Measurements from ENCODE around the gene LMBR1. TPM values are rescaled to one million over a fixed set of nuclear protein-coding genes. Genes with fewer than 3 reads are reported as not detected.

The LMBR1 gene
- total and polyA plus RNA-seq, 4 donors: 11.2 to 35.7 (median 17.9) TPM

GRCh38 chr7:156628562-156628961 lies 264.4 kb downstream of the LMBR1 start:
- DNase-seq (ENCODE audit: low spot score): no peak
- TF ChIP-seq ZBTB33 (IDR thresholded peaks at IDR 0.05): no peak
- TF ChIP-seq YY1 (IDR thresholded peaks at IDR 0.05): no peak
- no peak for TF ChIP-seq HNF4G (IDR thresholded peaks at IDR 0.05)
- no peak for TF ChIP-seq FOXA1 (IDR thresholded peaks at IDR 0.05)
- no peak for TF ChIP-seq SP1 (IDR thresholded peaks at IDR 0.05)
- no peak for TF ChIP-seq RXRA (IDR thresholded peaks at IDR 0.05)
- no peak for TF ChIP-seq EGR1 (IDR thresholded peaks at IDR 0.05; ENCODE audit: low read depth in 2 of 2)
- no peak for TF ChIP-seq TAF1 (conservative IDR thresholded peaks at IDR 0.05)
- no peak for TF ChIP-seq REST (IDR thresholded peaks at IDR 0.05)
- no peak for TF ChIP-seq HNF4A (conservative IDR thresholded peaks at IDR 0.05)
- TF ChIP-seq GABPA (IDR thresholded peaks at IDR 0.05 in 1 of 2, conservative IDR thresholded peaks at IDR 0.05 in 1 of 2): no peak
- TF ChIP-seq RAD21 (IDR thresholded peaks at IDR 0.05): no peak
- Histone ChIP-seq H3K9ac (ENCODE audit: low read depth in 1 of 2, low read length in 2 of 2) (no peak overlapping the region), H3K4me1 (ENCODE audit: control insufficient read depth in 4 of 4, insufficient read depth in 4 of 4, low read length in 3 of 4) (peaks cover 3 to 10% (median 4%) of the 10 kb centered on the region in 4 donors), H3K36me3 (ENCODE audit: control insufficient read depth in 4 of 4, insufficient read depth in 3 of 4, low read depth in 1 of 4, low read length in 3 of 4) (no peaks in the 10 kb centered on the region), H3K4me3 (ENCODE audit: low read depth in 1 of 3, low read length in 3 of 3) (no peak overlapping the region), H3K27me3 (ENCODE audit: control insufficient read depth in 4 of 4, insufficient read depth in 4 of 4, low read length in 3 of 4) (no peaks in the 10 kb centered on the region), H3K27ac (ENCODE audit: low read depth in 1 of 2, low read length in 2 of 2) (no peak overlapping the region), H3K9me3 (ENCODE audit: control insufficient read depth in 4 of 4, low read length in 3 of 4) (peaks cover 0 to 3% (median 0%) of the 10 kb centered on the region in 4 donors)

Small RNA genes lying within 50 kb of the gene (small RNA-seq; reads per million reads assigned to genes)
- not detected for gene RNU4-31P

Other genes with a start within 250 kb of the LMBR1 start
- gene NOM1, start 56.5 kb upstream of the LMBR1 start, total RNA-seq: 10 to 100 TPM in 1 of 2 donors, 1 to 10 TPM in 1; 8.1 to 11.4 TPM
- gene NOM1, start 56.5 kb upstream of the LMBR1 start, polyA plus RNA-seq: 1 to 10 TPM; 4.0 to 4.3 TPM
- gene MNX1, start 117.5 kb upstream of the LMBR1 start, total RNA-seq: not detected
- under 1 TPM in 1 of 2 donors, not detected in 1; 0.08 TPM for gene MNX1, start 117.5 kb upstream of the LMBR1 start, polyA plus RNA-seq
- gene UBE3C, start 245.7 kb upstream of the LMBR1 start, total RNA-seq: 10 to 100 TPM; 46.6 to 61.8 TPM
- gene UBE3C, start 245.7 kb upstream of the LMBR1 start, polyA plus RNA-seq: 10 to 100 TPM; 10.3 to 21.3 TPM